Fibroblast of peridontal ligament (primary cell): ENCODE results near the gene CR1L.
"Not testable (repeated sequence)": the region's sequence is repeated elsewhere in the genome, so short reads cannot be mapped to it uniquely, and the experiment has no call there.

Experiments
- DNase-seq: peaks from one replicate; pipeline ENCODE4 v3.0.0-alpha.2; 2010; ENCODE audit errors: extremely low read depth

CR1L gene

DNA sequence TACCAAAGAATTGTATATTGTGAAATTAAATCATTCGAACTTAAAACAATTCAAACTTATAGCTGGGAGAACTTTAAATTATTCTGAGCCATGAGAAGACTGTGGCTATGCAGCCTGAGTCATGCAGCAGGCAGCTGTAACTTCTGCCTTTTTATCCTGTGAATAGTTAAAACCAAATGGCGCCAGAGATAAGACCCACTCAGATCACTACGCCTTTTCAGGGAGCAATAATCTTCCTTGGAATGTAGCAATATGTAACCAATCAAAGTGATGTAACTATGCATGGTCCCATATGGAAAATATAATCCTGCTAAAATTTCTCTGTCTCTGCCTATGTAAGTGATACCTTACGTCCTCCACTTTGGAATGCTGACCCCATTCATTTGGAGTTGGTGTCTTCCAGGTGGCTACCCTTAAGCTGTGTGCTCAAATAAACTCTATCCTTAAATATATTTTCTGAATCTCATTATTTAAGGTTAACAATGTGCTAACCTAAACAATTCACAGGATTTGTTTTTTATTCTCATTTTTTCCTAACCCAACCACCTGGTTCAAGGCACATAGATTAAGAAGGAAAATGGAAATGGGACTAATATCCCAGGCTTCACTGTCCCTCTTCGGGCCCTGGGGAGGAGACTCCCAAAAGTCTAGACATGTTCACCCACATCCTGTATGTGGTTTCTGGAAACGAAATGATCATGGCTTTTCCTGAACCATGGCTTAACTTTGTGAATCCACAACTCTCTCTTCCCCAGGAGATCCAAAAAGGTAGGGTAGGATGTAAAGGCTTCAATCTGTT, 35.9 kb downstream of the CR1L start:
- DNase-seq = peak; percentile 68

- DNase-seq = not testable (repeated sequence)
These were observed 38.0 kb downstream of the CR1L start for GRCh38 chr1:207682872-207683434.

DNA sequence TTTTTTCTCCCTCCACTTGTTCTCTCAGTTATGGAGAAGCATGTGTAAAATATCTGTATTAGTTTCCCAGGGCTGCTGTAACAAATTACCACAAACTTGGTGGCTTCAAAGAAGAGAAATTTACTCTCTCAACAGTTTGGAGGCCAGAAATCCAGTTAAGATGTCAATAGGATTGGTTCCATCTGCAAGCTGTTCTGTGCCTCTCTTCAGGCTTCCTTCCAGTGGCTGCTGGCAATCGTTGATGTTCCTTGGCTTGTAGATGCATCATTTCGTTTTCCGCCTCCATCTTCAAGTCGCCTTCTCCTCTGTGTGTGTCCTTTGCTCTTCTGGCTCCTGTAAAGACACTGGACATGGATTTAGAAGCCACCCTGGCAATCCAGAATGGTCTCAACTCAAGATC, 45.6 kb downstream of the CR1L start:
- DNase-seq = not testable (repeated sequence)

DNA sequence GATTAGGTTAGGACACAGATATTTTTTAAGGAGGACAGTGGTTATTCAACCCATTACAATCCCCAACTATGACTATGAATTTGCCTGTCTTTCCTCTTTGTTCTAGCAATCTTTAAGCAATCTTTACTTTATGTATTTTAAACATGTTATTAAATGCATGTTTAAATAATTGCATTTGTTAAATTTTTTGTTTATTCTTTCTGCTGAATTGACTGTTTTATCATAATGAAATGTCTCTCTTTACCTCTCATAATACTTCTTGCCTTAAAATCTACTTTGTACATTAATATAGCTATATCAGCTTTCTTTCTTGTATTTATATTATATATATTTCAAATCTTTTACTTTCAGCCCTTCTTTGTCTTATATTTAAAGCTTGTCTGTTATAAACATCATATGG, 46.1 kb downstream of the CR1L start:
- no peak for DNase-seq

GRCh38 chr1:207691841-207692240, 46.9 kb downstream of the CR1L start:
- peak; percentile 83 for DNase-seq

DNA sequence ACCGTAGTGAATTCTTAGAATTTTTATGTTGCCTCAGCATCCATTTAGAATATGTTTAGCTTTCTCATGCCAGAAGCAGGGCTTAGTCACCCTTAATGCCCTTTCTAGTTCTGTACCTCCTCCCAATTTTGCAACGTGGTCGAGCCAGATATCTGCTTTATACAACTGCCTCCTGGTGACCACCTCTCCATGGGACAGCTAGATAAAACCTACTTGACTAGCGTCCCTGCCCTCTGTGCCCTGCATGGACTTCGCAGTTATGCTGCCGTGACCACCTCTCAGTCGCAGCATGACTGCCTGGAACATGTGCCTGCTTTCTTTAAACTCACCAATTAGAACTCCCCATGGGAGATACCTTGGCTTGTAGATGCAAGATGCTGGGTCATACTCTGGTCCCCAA, 47.4 kb downstream of the CR1L start:
- not testable (repeated sequence) for DNase-seq

GRCh38 chr1:207695891-207696290, 51.0 kb downstream of the CR1L start:
- no peak for DNase-seq

GRCh38 chr1:207698822-207699483, 54.0 kb downstream of the CR1L start:
- DNase-seq = peak; percentile 77

GRCh38 chr1:207702317-207702716, 57.4 kb downstream of the CR1L start:
- DNase-seq = peak; percentile 78

- no peak for DNase-seq
These were observed 58.8 kb downstream of the CR1L start for GRCh38 chr1:207703712-207704111.

DNA sequence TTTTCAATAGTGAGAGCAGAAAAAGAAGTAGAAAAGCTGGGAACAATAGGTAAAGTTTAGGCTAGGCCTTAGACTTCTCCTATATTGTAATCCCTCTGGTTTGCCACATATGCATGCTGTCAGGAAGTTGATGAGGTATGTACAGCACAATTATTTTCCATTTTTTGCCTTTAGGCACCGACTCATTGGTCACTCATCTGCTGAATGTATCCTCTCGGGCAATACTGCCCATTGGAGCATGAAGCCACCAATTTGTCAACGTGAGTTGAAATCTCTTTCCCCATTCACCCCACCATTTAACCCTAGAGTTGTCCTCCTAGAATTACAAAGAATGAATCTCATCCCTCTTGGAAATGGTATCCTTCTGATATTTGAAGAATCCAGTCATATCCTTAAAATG, 63.1 kb downstream of the CR1L start:
- DNase-seq = not testable (repeated sequence)

- peak; percentile 31 for DNase-seq
These were observed 66.4 kb downstream of the CR1L start for GRCh38 chr1:207711285-207711684.

DNA sequence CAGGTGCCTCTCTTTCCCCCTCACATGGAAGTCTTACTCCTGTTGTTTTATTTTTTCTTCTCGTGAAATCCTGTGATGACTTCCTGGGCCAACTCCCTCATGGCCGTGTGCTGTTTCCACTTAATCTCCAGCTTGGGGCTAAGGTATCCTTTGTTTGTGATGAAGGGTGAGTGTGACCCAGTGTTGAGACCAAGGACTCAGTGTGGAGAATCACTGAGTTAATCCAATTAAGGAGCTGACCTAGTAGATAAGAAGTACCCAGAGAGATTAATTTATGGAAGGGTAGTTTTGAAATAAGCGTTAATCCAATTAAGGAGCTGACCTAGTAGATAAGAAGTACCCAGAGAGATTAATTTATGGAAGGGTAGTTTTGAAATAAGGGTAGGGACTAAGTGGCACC, 67.8 kb downstream of the CR1L start:
- not testable (repeated sequence) for DNase-seq

DNA sequence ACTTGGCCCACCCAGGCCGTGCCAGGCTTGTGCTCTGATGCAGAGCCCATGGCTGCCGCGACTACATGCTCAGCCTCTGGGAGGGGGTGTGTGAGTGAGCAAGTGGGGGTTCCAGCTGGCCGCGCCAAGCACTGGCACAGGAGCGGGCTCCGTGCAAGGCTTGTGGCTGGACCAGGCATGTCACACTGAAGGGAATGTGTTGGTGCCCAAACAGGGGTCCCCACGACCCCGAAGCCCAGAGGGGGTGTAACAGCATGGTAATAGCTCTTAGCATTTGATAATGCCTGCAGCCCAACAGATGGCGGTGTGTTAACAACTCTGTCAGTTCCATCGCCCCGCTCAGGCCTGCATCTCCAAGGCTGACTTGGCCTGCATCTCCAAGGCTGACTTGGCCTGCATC, 68.6 kb downstream of the CR1L start:
- no peak for DNase-seq

- DNase-seq = no peak
These were observed 74.3 kb downstream of the CR1L start for GRCh38 chr1:207719234-207719633.

GRCh38 chr1:207728200-207728858, 83.4 kb downstream of the CR1L start:
- DNase-seq = not testable (repeated sequence)

GRCh38 chr1:207737503-207738157, 92.7 kb downstream of the CR1L start:
- not testable (repeated sequence) for DNase-seq

GRCh38 chr1:207738158-207738659, 93.3 kb downstream of the CR1L start:
- not testable (repeated sequence) for DNase-seq

- no peak for DNase-seq
These were observed 95.3 kb downstream of the CR1L start for GRCh38 chr1:207740207-207740606.

GRCh38 chr1:207742850-207743555, 98.1 kb downstream of the CR1L start:
- DNase-seq = no peak

DNA sequence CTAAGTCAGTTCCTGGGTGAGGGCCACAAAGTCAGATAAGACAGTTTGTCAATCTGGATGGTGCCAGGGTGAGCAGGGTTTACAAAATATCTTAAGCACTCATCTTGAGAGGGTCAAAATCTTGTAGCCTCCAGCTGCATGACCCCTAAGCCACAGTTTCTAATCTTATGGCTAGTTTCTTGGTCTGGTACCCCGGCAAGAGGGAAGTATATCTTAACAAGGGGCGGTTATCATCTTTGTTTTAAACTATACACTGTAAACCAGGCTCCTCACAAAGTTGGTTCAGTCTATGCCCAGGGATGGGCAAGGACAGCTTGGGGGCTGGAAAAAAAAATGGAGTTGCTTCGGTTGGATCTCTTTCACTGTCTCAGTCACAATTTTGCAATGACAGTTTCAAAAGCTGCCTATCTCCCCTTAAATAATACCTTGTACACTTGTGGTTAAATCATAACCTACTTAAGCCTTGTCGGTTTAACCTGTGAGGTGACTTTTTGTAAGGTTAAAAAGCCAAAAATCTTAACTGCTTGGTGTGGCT, 99.1 kb downstream of the CR1L start:
- no peak for DNase-seq
